ENCODE measurements around the gene TCF4. TPM values are rescaled to one million over a fixed set of nuclear protein-coding genes. Genes with fewer than 3 reads are reported as not detected.

Gene TCF4
- total RNA-seq, 4 donors from 2014 or later, result 80.9 to 172 (median 94.0) TPM

DNA sequence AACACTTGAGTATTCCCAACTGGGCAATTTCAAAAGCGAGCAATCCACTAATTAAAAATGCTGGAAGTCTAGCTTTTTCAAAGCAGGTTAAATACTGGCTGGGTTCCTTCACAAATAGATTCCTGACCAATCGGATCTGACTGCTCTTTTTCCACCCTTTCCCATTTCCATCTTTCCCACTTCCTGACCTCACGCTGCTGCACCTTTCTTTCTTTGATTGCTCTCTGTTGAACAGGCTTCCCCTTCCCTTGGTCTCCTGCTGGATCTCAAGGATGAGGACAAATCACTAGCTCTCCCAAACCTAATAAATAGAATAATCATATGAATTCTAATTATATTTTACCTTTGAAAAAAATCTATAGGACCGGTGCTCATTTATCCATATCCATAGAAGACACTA is 121.2 kb downstream of the TCF4 start:
- Histone ChIP-seq H3K27me3 (no peaks in the 10 kb centered on the region), H3K4me3 (no peak overlapping the region), H3K36me3 (no peaks in the 10 kb centered on the region), H3K27ac (no peak overlapping the region), H3K9me3 (no peaks in the 10 kb centered on the region), H3K4me1 (peaks cover 12% of the 10 kb centered on the region)
- 88% methylated on average over 4 of the region's 4 CpGs for WGBS
- TF ChIP-seq POLR2A (IDR thresholded peaks at IDR 0.05), result no peak
- no peak for TF ChIP-seq POLR2AphosphoS5 (IDR thresholded peaks at IDR 0.05)
- no peak for TF ChIP-seq CTCF (IDR thresholded peaks at IDR 0.05)
- TF ChIP-seq EP300 (IDR thresholded peaks at IDR 0.05), result no peak
- no peak for DNase-seq (ENCODE audit: low spot score in 2 of 2)

- Histone ChIP-seq H3K27ac (no peak overlapping the region), H3K9me3 (no peaks in the 10 kb centered on the region), H3K4me1 (peaks cover 12% of the 10 kb centered on the region), H3K4me3 (no peak overlapping the region), H3K27me3 (no peaks in the 10 kb centered on the region), H3K36me3 (peaks cover 7% of the 10 kb centered on the region)
- TF ChIP-seq POLR2AphosphoS5 (IDR thresholded peaks at IDR 0.05) (no peak), CTCF (IDR thresholded peaks at IDR 0.05) (no peak), EP300 (IDR thresholded peaks at IDR 0.05) (no peak), POLR2A (IDR thresholded peaks at IDR 0.05) (no peak)
- 84% methylated on average over 2 of the region's 2 CpGs for WGBS
- no peak for DNase-seq (ENCODE audit: low spot score in 2 of 2)
These were observed 122.7 kb downstream of the TCF4 start for GRCh38 chr18:55465313-55465712.

- peaks cover 7% of the 10 kb centered on the region for H3K36me3 ChIP-seq
- H3K9me3 ChIP-seq, result no peaks in the 10 kb centered on the region
- peaks cover 12% of the 10 kb centered on the region for H3K4me1 ChIP-seq
- no peak for TF ChIP-seq POLR2AphosphoS5 (IDR thresholded peaks at IDR 0.05)
- TF ChIP-seq POLR2A (IDR thresholded peaks at IDR 0.05), result no peak
- no peak for TF ChIP-seq CTCF (IDR thresholded peaks at IDR 0.05)
- no peak for TF ChIP-seq EP300 (IDR thresholded peaks at IDR 0.05)
- no peak for DNase-seq (ENCODE audit: low spot score in 2 of 2)
- no peaks in the 10 kb centered on the region for H3K27me3 ChIP-seq
- no peak overlapping the region for H3K27ac ChIP-seq
- no peak overlapping the region for H3K4me3 ChIP-seq
- WGBS, result 73% methylated on average over 4 of the region's 4 CpGs
These were observed 123.4 kb downstream of the TCF4 start for GRCh38 chr18:55464581-55464980.

DNA sequence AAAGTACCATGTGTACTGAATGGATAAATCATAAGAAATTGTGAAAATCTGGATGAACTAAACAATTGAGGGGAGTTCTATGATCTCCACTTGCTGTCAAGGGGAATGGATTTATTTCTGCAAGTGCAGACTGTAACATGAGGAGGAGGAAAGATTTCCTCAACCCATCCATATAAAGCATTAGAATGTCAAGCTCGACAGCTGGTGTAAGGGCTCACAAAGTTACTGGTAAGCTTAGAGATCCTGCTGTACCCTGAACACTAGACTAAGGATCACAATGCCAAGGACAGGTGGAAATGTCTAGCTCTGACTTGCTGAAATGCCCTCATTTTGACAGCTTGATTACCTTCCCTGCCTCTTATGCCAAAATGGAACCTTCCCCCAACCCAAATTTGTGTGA is 125.3 kb downstream of the TCF4 start:
- H3K27me3 ChIP-seq, result no peaks in the 10 kb centered on the region
- no peak overlapping the region for H3K4me3 ChIP-seq
- peaks cover 11% of the 10 kb centered on the region for H3K36me3 ChIP-seq
- no peak for DNase-seq (ENCODE audit: low spot score in 2 of 2)
- TF ChIP-seq CTCF (IDR thresholded peaks at IDR 0.05), result no peak
- no peak for TF ChIP-seq POLR2AphosphoS5 (IDR thresholded peaks at IDR 0.05)
- TF ChIP-seq POLR2A (IDR thresholded peaks at IDR 0.05), result no peak
- no peak for TF ChIP-seq EP300 (IDR thresholded peaks at IDR 0.05)
- peaks cover 12% of the 10 kb centered on the region for H3K4me1 ChIP-seq
- no peak overlapping the region for H3K27ac ChIP-seq
- H3K9me3 ChIP-seq, result no peaks in the 10 kb centered on the region
- WGBS, result 89% methylated on average over 1 of the region's 1 CpG

- Histone ChIP-seq H3K27ac (no peak overlapping the region), H3K4me3 (no peak overlapping the region), H3K36me3 (peaks cover 11% of the 10 kb centered on the region), H3K4me1 (peaks cover 12% of the 10 kb centered on the region), H3K9me3 (no peaks in the 10 kb centered on the region), H3K27me3 (no peaks in the 10 kb centered on the region)
- DNase-seq (ENCODE audit: low spot score in 2 of 2), result no peak
- TF ChIP-seq CTCF (IDR thresholded peaks at IDR 0.05), result no peak
- TF ChIP-seq POLR2AphosphoS5 (IDR thresholded peaks at IDR 0.05), result no peak
- TF ChIP-seq EP300 (IDR thresholded peaks at IDR 0.05), result no peak
- no peak for TF ChIP-seq POLR2A (IDR thresholded peaks at IDR 0.05)
- 81% methylated on average over 4 of the region's 4 CpGs for WGBS
These were observed 126.1 kb downstream of the TCF4 start for GRCh38 chr18:55461848-55462247.

Measured in suprapubic skin (tissue), 4 donors.